Anterior cingulate cortex (tissue), 58 donors: Measurements from ENCODE around the gene CPTP.

ENCODE experiments used
- DNase-seq, 58 donors: peaks; one replicate each; lab custom pipeline; 2025; lab: John Stamatoyannopoulos, UW

Gene CPTP

DNA sequence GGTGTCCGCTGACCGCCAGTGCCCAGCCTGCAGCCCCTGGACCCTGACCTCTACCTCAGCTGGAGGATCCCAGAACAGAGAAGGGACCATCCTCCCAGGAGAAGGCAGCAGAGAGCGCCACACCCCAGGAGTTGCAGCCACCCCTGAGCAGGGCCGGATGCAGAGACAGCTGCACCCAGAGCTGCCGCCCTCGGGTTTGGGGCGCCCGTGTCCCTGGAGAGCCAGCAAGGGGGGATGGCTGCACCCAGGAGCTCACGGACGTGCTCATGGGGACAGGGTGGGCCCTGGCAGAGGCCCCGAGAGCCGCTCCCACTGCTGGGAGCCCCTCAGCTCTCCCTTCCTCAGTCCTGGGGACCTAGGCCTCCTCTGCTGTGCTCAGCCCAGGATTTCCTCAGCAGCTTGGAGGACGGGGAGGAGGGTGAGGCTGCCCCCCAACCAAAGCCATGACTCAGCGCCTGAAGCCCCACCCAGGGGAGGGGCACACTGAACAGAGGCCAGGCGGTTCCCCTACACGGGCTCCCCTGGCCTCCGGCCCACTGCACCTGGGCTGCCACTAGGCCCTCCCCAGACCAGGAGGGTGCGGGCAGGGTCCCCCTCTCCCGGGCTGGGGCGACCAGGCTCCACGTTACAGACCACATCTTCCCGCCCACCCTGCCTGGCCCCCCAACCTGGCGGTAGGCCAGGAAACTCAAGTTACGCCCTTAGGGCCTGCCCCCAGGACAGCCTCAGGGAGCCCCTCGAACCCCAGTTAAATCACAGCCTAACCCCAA lies 19.1 kb upstream of the CPTP start:
- peak in 26 of 58 donors; percentile 14 to 71 (median 52) for DNase-seq

DNA sequence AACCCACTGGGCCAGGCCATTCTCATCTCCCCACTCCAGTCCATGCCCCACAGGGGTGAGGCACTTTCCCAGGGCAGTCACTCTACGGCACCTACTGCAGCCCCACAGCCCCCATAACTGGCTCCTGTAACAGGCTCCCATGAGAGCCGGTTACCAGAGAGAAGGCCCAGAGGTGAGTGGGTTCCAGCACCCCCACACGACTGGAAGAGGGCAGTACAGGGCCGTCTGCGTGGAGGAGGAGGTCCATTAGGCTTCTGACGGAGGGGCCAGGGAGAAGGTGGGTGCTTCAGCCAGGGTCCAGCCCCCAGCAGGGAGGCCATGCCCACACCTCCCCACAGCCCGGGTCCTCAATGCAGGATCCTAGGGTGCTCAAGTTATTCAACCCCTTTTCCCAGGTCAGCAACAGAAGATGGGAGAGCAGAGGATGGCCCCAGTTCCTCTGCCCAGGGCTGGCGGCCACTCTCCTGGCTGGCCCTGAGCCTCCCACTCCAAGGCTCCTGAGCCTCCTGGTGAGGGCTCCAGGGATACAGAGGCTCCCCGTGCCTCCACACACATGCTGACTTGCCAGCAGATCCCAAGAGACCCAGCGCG lies 18.4 kb upstream of the CPTP start:
- peak in 2 of 58 donors; percentile 9 to 20 for DNase-seq

DNA sequence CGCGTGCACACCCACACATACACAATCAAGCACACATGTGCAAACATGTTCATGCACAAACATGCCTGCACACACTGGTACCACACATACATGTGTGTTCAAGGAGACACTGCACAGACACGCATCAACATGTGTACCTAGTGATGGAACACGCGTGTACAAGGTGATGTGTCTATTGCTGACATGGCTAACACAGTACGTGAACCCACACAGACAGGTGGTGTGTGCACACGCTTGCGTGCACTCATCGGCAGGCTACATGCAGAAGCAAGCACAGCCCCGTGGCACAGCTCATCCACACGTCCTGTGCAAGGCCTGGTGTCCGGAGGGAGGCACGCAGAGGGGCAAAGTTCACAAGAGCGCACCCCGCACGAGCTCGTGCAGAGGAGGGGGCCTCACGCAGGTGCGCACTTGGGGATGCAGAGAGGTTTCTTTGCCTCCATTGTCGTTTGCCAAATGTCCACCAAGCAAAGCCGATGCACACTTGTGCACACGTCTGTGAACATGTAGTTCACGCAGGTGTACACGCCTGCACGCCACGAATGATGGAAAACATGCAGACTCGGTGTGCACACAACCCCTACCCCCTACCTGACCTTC lies 17.8 kb upstream of the CPTP start:
- DNase-seq: peak in 7 of 58 donors; percentile 10 to 34 (median 14)

DNA sequence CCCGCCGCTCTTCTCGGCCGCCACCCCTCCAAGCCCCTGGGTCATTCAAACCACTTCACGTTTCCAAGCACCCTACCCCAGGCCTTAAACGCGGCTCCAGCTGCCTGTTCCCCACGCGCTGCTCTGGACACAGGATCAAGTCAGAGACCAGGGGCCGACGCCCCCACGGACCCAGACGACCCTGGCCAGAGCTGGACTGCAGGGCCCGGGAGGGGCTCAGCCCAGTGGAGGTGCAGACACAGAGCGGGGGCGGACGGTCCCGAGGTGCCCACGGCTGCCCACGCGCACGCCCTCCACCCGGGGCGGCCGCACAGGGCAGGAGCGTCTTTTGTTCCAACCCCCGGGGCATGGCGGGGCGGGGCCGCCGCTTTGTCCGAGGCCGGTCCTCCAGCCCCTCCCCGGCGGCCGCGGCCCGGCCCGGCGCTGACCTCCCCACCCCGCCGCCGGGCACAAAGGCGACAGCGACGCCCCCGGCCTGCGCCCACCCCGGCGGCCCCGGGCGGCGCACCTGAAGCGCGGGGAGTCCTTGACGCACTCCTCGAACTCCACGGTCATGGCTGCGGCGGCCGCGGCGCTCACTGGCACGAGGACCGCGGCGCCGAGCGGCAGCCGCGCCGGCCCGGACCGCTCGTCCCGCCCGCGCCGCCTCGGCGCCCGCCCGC lies 17.2 kb upstream of the CPTP start:
- peak in 5 of 58 donors; percentile 24 to 63 (median 48) for DNase-seq

DNA sequence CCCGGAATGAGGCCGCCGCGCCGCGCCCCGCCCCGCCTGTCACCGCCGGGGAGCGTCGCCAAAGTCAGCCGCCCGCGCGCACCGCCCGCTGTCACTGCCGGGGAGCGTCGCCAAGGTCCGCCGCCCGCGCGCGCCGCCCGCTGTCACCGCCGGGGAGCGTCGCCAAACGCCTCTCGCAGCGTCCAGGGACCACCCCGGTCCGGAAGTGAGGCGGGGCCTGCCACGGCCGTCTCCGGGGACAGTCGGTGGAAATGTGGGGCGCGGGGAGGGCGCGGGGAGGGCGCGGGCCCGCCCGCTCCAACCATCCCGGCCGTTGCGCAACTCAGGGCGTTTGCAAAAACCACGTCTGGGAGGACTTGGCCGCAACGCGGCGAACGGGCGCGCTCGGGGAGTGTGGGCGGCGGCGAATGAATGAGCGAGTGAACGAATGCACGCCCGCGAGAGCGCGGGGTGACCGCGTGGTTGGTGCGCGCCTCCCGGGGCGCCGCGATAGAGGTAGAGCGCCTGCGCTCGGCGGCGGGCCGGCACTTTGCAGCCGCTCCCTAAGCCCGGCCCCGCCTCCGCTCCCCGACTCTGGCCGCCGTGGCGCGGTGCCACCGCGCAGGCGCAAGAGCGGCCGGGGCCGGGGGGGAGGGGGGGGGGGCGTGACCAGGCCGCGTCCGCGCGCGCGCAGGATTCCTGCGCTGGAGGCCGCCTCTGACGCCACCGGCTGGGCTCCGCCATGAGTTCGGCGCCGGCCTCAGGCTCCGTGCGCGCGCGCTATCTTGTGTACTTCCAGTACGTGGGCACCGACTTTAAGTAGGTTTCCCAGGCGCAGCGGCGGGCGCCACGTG lies 16.5 kb upstream of the CPTP start, which contains the start of the genes ACAP3 and PUSL1:
Gene ACAP3 (minus strand): TSS at position 8 of the 833 bp plus-strand sequence. CDS start 115 bp downstream, outside the sequence.
Gene PUSL1 (plus strand): TSS at position 675 of the 833 bp plus-strand sequence. CDS start 47 bp downstream, at position 722.
- peak in 56 of 58 donors; percentile 78 to 98 (median 90) for DNase-seq

DNA sequence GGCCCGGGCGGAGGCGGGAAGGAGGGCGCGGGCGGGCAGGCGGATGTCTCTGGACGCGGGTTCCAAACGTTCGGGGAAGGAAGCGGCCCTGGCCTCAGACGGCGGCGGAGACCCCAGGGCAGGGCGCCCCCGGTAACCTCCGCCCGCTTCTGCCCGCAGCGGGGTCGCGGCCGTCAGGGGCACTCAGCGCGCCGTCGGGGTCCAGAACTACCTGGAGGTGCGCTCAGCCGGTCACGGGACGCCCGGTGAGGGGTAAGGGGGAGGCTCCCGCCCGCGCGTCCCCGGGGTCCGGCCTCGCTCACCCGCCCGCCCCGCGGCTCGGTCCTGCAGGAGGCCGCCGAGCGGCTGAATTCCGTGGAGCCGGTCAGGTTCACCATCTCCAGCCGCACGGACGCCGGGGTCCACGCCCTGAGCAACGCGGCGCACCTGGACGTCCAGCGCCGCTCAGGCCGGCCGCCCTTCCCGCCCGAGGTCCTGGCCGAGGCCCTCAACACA lies 15.8 kb upstream of the CPTP start:
- DNase-seq: no peak

DNA sequence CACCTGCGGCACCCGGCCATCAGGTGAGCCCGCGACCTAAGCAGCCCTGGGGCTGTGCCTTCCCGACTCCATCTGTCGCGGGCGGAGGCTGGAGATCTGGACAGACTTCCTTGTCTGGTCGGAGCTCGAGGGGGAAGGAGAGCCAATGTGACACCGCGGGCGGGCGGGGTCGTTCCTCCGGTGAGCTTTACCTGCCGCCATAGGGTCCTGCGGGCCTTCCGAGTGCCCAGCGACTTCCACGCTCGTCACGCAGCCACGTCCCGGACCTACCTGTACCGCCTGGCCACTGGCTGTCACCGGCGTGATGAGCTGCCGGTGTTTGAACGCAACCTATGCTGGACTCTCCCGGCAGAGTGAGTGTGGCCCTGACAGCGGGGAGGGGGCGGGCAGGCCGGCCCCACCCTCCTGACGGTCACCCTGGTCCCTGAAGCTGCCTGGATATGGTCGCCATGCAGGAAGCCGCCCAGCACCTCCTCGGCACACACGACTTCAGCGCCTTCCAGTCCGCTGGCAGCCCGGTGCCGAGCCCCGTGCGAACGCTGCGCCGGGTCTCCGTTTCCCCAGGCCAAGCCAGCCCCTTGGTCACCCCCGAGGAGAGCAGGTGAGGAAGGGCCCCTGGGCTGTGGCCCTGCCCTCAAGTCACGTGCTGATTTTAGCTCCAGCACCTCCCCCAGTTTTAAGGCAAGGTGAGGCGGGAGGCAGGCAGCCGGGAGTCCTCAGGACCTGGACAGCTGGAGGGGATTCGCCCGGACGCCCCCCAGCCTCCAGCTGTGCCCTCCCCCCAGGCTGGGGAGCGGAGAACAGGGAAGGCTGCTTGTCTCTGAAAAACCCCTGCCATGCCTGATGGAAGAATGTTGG lies 15.1 kb upstream of the CPTP start:
- no peak for DNase-seq

DNA sequence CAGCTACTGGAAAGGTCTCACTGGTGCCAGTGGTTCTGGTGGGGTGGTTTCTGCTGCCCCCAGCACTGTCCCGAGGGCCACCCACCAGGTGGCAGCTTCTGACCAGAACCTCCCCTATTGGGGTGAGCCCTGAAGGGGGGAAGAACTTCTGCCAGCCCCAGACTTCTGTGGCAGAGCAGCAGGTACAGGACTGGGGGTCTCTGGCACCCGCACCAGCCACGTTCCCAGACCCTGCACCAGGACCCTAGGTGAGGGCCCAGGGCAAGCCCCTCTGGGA lies 14.6 kb upstream of the CPTP start:
- DNase-seq: no peak

DNA sequence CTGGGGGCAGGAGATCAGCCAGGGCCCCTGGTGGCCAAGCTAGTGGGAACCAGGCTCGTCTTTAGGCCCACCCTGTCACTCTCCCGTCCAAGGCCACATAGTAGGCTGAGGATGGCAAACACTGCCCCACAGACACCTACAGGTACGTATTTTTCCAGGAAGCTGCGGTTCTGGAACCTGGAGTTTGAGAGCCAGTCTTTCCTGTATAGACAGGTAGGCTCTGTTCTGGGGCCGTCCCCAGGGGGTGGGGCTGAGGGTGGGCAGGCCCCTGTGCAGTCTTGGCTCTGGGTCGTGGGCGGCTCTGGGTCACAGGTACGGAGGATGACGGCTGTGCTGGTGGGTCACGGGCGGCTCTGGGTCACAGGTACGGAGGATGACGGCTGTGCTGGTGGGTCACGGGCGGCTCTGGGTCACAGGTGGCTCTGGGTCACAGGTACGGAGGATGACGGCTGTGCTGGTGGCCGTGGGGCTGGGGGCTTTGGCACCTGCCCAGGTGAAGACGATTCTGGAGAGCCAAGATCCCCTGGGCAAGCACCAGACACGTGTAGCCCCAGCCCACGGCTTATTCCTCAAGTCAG lies 14.0 kb upstream of the CPTP start:
- no peak for DNase-seq

DNA sequence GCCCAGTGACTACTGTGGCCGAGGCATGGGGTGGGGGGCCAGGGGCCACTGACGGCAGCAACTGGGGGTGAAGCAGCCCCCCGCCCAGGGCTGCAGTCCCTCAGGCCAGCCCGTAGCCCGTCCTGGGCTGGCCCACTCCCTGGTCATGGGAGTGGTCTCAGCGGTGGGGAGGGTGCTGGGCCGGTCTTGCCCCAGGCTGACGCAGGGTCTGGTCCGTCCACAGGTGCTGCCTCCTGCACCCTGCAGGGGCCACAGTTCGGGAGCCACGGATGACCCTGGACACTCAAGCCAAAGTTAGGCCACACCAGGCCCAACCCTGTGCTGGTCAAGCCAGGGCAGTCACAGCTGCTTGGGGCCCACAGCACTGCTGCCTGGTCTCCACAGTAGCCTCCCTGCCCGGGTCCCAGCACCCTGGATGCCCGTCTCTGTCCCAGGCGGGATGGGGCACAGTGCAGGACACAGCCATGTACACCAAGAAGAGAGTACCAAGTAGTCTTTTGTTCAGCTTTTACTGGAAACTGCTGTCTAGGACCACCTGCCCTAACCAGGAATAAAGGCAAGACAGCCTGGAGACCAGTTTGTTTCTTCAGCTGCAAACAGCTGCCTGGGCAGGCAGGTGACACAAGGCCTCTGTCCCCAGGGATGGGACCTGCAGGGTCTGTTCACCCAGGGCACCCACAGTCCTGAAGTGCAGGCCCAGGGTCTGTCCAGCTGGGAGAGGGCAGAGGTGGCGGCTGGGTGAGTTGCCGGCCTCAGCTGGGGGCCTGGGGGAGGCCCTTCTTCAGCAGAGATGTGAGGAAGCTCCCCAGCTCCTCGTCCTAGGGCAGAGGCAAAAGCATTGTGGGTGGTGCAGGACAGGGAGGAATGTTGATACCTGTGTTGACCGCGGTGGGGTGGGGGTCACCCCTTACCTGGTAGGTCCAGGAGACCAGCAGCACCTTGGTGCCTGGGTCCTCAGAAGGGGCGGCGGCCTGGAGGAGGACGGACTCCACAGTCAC lies 13.2 kb upstream of the CPTP start:
- DNase-seq: no peak

DNA sequence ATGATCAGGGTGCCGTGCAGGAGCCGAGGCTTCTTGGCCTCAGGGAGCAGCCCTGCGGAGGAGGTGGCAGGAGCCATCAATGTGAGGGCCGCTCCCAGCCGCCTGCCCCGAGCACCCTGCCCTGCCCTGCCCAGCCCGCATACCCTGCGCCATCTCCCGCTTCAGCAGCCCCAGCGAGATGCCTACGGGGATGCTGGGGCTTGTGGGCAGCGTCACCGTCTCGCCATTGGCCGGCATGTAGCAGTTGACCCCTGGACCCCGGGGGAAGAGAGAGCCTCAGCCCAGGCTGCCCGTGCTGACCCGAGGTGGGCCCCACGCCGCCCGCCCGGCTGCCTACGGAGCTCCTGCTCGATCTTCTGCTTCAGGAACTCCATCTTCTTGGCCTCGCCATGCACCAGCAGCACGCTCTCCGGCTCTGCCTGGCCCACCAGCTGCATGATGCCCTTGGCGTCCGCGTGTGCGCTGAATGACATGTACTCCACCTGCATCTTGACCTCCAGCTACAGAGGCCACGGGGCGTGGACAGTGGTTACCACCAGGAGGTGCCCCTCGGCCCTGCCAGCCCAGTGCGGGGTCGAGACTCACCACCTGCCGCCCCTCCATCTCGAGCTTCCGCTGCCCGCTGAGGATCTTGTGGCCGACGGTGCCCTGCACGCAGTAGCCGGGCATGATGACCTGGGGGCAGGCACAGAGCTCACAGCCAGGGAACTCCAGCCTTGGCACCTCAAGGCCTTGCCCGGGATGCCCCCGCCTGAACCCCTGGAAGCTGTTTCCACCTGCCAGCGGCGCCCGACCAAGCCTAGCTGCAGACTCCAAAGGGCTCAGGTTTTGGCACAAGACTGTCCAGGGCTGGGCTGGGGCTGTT lies 11.9 kb upstream of the CPTP start:
- no peak for DNase-seq

DNA sequence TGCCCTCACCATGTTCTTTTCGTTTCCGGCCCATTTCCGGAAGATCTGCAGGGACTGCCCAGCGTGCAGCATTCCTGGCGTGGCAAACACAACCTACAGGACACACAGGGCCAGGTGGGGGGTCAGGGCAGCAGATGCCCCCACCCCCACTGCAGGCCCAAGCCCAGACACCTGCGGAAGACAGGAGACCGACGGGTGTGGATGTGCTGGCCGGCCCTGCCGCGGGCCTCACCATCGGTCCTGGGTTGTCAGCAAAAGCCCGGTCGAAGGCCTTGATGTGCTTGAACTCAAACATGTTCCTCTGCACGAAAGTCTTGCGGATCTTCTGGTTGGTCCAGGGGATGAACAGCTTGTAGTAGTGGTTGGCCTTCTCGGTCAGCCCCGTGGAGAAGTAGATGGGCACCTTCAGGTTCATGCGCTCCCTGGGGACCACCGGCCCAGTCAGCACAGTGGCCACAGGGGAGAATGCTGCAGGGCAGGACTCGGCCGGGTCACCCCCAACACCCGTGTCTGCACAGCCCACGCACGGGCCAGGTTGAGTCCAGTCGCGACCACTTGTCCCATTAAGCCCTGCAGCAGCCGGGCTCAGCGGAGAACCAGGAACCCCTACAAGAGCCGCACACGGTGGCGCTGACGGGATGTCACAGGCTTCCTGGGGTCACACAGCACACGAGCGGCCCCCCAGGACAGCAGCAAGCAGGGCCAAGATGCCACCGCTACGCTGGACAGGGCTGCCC lies 10.9 kb upstream of the CPTP start:
- DNase-seq: no peak

DNA sequence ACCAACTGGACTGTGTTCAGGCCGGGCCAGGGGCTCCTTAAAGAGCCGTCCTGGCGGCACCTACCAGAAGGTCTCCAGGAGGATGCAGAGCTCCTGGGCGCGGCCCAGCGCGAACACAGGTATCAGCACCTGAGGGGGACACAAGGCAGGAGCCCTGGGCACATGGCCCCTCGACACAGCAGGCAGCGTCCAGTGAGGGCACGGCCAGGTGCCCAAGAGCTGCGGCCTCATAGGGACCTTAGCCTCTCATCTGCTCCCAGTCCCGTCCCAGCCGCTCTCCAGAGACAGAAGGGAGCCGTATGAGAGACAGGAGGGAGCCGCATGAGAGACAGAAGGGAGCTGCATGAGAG lies 10.4 kb upstream of the CPTP start:
- DNase-seq: no peak

DNA sequence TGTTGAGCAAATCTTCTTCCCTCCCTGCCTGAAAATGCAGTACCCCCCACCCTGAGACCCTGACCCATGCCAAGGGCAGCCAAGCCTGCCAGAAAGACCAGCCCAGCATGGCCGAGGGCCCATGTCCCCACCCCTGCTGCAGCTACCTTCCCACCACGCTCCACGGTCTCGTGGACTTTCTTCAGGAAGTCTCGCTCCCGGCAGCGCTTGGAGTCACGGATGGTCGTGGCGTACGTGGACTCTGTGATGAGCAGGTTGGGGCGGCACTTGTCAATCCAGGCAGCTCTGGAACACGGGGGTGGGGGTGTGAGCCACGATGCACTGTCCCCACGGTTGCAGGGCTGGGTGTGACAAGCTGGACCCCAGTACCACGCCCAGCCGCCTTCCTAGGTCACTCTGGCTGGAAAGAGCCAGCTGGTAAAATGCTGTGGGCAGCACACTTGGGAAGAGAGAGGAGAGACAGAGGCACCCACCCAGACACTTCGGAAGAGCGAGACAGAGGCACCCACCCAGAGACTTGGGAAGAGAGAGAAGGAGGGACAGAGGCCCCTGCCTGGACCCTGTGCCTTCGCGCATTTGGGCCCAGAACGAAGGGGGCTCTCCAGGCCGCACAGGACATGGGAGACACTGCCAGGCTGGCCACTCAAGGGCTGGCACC lies 9.8 kb upstream of the CPTP start:
- no peak for DNase-seq

DNA sequence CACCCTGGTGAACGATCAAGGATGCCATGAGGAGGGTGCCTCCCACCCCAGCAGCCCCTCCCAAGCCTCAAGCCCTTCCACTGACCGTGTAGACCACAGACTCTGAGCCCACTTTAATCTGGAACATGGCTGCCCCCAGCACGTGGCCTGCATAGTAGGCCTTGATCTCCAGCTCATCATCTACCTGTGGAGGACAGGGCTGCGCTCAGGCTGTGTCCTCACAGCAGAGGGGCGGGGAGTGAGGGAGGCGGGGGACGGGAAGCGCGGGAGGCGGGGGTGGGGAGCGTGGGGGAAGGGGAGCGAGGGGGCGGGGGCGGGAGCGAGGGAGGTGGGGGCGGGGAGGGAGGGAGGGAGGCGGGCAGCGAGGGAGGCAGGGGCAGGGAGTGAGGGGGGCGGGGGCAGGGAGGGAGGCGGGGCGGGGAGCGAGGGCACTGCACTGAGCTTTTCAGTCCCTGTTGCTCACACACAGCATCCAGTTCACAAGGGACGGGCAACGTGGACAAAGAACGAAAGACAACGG lies 9.1 kb upstream of the CPTP start:
- no peak for DNase-seq
